ENCODE results near the gene P2RY8. TPM values are rescaled to one million over a fixed set of nuclear protein-coding genes. Genes with fewer than 3 reads are reported as not detected.
"Not testable (repeated sequence)": the region's sequence is repeated elsewhere in the genome, so short reads cannot be mapped to it uniquely, and the experiment has no call there.

The P2RY8 gene
- total RNA-seq, 1 donor from 2014 or later, result 3.0 TPM

GRCh38 chrX:1446984-1447968 is 89.7 kb downstream of the P2RY8 start:
- DNase-seq, result peak; percentile 4
- intact Hi-C loops (cut with DNase I); H3K36me3 ChIP-seq: not testable (repeated sequence)

GRCh38 chrX:1444561-1445500 is 92.2 kb downstream of the P2RY8 start:
- DNase-seq (peak; percentile 13), ATAC-seq (no peak)
- H3K9me3 ChIP-seq, result peaks cover 5% of the 10 kb centered on the region
- no peak overlapping the region for H3K4me3 ChIP-seq
- H3K27ac ChIP-seq, result no peak overlapping the region
- no peaks in the 10 kb centered on the region for H3K4me1 ChIP-seq
- intact Hi-C loops (cut with DNase I), result no loop called here
- TF ChIP-seq CTCF (IDR thresholded peaks at IDR 0.05), result no peak
- no peaks in the 10 kb centered on the region for H3K27me3 ChIP-seq (ENCODE audit: low read depth)
- H3K36me3 ChIP-seq, result peaks cover 4% of the 10 kb centered on the region

More at GRCh38 chrX:1446984-1447968, 89.7 kb downstream of the P2RY8 start:
- H3K27me3 ChIP-seq (ENCODE audit: low read depth); H3K4me1 ChIP-seq; H3K9me3 ChIP-seq; ATAC-seq; H3K4me3 ChIP-seq; H3K27ac ChIP-seq: not testable (repeated sequence)

GRCh38 chrX:1443496-1444075 is 93.4 kb downstream of the P2RY8 start:
- peak; percentile 33 for DNase-seq
- no peak for TF ChIP-seq CTCF (IDR thresholded peaks at IDR 0.05)
- H3K36me3 ChIP-seq, result peaks cover 14% of the 10 kb centered on the region
- no peak overlapping the region for H3K27ac ChIP-seq
- no peaks in the 10 kb centered on the region for H3K4me1 ChIP-seq
- no peaks in the 10 kb centered on the region for H3K27me3 ChIP-seq (ENCODE audit: low read depth)
- ATAC-seq, result no peak
- H3K4me3 ChIP-seq, result no peak overlapping the region
- H3K9me3 ChIP-seq, result peaks cover 5% of the 10 kb centered on the region
- intact Hi-C loops (cut with DNase I), result no loop called here

- Histone ChIP-seq H3K9me3 (peaks cover 5% of the 10 kb centered on the region), H3K36me3 (peaks cover 17% of the 10 kb centered on the region), H3K4me1 (no peaks in the 10 kb centered on the region), H3K4me3 (no peak overlapping the region), H3K27ac (no peak overlapping the region), H3K27me3 (ENCODE audit: low read depth) (no peaks in the 10 kb centered on the region)
- intact Hi-C loops (cut with DNase I), result no loop called here
- ATAC-seq (peak in 1 of 2 donors; percentile 39), DNase-seq (peak; percentile 34)
- no peak for TF ChIP-seq CTCF (IDR thresholded peaks at IDR 0.05)
These were observed 94.1 kb downstream of the P2RY8 start for GRCh38 chrX:1442724-1443367.

GRCh38 chrX:1442016-1442665 is 94.8 kb downstream of the P2RY8 start:
- no peak for ATAC-seq
- Histone ChIP-seq H3K27ac (no peak overlapping the region), H3K9me3 (peaks cover 5% of the 10 kb centered on the region), H3K4me1 (no peaks in the 10 kb centered on the region), H3K4me3 (no peak overlapping the region), H3K27me3 (ENCODE audit: low read depth) (no peaks in the 10 kb centered on the region), H3K36me3 (peaks cover 22% of the 10 kb centered on the region)
- no peak for TF ChIP-seq CTCF (IDR thresholded peaks at IDR 0.05)
- DNase-seq, result peak; percentile 36
- intact Hi-C loops (cut with DNase I), result no loop called here

All from lower lobe of right lung (tissue), 2 donors.